Stimulated activated CD8-positive, alpha-beta memory T cell treated with anti-CD3 and anti-CD28 coated beads, Interleukin-7, amount 100 ng/mL, for 4 hours (primary cell): ENCODE data around the gene DYNLT2B.
"Not testable (repeated sequence)": the region's sequence is repeated elsewhere in the genome, so short reads cannot be mapped to it uniquely, and the experiment has no call there.

Experiments
- DNase-seq, 2 donors: peaks; one replicate each; pipeline ENCODE4 v3.0.0-alpha.2; 2020; ENCODE audit warnings: low read depth in 2 of 2

The DYNLT2B gene

GRCh38 chr3:196326936-196327335 lies 8.9 kb upstream of the DYNLT2B start:
- no peak for DNase-seq

GRCh38 chr3:196323691-196324090 lies 5.7 kb upstream of the DYNLT2B start:
- DNase-seq, result no peak

- no peak for DNase-seq
Measured at GRCh38 chr3:196323016-196323415, 5.0 kb upstream of the DYNLT2B start.

DNA sequence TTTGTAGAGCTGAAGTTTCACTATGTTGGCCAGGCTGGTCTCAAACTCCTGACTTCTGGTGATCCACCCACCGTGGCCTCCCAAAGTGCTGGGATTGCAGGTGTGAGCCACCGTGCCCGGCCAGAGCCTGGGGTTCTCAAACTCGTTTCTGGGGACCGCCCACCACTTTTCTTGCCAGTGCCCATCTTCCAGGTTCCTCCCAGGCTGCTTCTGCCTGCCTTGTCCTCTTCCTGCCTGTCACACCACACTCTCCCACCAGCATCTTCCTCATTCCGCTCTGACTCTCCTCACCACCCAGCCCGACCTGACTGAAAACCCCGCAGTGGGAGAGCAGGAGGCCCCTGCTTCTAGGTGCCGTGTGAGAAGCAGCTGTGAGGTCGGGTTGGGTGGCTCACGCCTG lies 3.1 kb upstream of the DYNLT2B start:
- DNase-seq, result no peak

- no peak for DNase-seq
Measured at GRCh38 chr3:196320137-196320536, 2.1 kb upstream of the DYNLT2B start.

DNA sequence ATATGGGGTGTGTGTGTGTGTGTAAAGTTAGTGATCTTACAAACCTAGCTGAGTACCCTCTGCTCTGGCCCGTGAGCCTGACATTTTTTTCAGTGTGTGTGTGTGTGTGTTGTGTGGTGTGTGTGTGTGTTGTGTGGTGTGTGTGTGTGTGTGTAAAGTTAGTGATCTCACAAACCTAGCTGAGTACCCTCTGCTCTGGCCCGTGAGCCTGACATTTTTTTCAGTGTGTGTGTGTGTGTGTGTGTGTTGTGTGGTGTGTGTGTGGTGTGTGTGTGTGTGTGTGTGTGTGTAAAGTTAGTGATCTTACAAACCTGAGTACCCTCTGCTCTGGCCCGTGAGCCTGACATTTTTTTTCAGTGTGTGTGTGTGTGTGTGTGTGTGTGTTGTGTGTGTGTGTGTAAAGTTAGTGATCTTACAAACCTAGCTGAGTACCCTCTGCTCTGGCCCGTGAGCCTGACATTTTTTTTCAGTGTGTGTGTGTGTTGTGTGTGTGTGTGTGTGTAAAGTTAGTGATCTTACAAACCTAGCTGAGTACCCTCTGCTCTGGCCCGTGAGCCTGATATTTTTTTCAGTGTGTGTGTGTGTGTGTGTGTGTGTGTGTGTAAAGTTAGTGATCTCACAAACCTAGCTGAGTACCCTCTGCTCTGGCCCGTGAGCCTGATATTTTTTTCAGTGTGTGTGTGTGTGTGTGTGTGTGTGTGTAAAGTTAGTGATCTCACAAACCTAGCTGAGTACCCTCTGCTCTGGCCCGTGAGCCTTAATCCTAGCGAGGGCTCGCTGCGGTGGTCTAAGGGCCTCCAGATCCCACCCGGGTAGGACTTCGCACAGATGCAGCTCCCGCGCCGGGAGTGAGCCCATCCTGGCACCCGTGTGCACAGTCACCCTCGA lies 997 bp downstream of the DYNLT2B start:
- DNase-seq, result not testable (repeated sequence)

- DNase-seq, result no peak
Measured at GRCh38 chr3:196315821-196316220, 2.2 kb downstream of the DYNLT2B start.

GRCh38 chr3:196314597-196314996 lies 3.4 kb downstream of the DYNLT2B start:
- no peak for DNase-seq

DNA sequence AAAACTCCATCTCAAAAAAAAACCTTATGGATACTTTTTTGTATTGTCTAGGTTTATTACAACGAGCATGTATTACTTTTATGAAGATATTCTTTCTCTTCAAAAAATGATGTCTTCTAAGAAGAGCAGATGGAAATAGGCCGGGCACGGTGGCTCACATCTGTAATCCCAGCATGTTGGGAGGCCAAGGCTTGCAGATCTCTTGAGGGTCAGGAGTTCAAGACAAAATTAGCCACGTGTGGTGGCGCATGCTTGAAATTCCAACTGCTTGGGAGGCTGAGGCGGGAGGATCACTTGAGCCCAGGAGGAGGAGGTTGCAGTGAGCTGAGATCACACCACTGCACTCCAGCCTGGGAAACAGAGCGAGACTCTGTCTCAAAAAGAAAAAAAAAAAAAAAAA lies 4.0 kb downstream of the DYNLT2B start:
- DNase-seq, result not testable (repeated sequence)

- not testable (repeated sequence) for DNase-seq
Measured at GRCh38 chr3:196302960-196303359, 15.1 kb downstream of the DYNLT2B start.

GRCh38 chr3:196302551-196302950 lies 15.5 kb downstream of the DYNLT2B start:
- not testable (repeated sequence) for DNase-seq

- no peak for DNase-seq
Measured at GRCh38 chr3:196298521-196298920, 19.5 kb downstream of the DYNLT2B start.

GRCh38 chr3:196292286-196292923 lies 25.6 kb downstream of the DYNLT2B start:
- DNase-seq, result no peak

- DNase-seq, result no peak
Measured at GRCh38 chr3:196288141-196288460, 29.9 kb downstream of the DYNLT2B start.

- DNase-seq, result peak; percentile 51 to 65
Measured at GRCh38 chr3:196287440-196288140, 30.4 kb downstream of the DYNLT2B start, which contains the start of gene PCYT1A. Gene PCYT1A, minus strand, starts transcription at chr3:196287726. Its CDS starts 17,195 bp downstream, at chr3:196270531.

DNA sequence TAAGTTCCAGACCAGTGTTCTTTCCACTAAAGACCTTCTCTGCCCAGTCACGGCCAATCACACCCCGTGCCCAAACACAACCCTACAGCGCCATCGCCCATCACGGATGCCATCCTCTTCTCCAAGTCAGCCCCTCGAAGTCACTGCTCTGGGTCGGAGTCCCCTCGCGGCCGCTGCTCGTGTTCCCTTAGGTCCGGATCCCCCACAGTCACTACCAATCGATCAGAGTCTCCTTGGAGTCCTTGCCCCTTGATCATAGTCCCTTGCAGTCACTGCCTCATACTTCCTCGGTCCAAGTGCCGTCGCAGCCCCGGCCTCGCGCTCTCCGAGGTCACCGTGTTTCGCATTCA lies 31.0 kb downstream of the DYNLT2B start:
- DNase-seq, result no peak

- DNase-seq, result no peak
Measured at GRCh38 chr3:196284396-196284795, 33.6 kb downstream of the DYNLT2B start.

DNA sequence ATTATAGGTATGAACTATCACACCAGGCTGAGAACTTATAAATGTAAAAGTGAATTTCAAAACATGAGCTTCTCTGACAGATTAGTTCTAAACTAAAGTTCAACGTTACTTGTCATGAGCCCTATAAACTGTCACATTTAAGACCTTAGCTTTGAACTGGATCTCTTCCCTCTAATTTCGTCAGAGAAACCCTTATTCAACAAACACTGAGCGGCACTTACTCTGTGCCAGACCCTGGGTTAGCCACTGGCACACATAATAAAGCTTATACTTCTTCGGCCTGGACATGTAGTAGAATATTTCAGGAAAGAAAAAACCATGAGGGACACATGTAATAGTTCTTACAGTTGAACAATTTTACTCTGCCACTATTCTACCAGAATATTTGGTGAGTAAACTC lies 36.1 kb downstream of the DYNLT2B start:
- no peak for DNase-seq

DNA sequence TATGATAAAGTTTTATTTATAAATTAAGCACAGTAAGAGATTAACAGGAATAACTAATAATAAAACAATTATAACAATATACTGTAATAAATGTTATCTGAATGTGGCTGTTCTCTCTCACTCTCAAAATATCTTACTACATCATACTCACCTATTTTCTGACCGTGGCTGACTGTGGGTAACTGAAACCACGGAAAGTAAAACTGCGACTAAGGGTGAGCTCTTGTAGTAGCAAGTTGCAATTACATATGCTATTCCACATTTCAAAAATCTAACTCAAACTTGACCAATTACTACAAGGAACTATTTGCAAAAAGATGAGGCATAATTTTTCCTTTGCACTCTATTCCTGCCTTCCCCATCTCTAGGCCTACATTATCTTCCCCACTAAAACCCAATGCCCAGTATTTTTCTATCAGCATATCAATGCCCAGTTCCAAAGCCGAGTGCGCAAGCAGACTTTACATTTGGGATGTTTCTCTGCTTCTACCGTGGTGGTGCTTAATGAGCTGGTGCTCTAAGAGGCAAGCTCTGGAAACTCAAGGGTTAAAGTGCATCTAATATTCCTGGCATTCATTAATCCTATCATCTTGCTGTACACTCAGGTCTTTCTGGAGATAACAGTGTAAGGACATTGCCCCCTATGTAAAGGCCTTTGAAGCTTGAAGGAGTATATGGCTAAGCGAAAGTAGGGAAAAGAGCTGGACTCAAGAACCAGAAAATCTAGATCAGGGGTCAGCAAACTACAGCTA lies 37.2 kb downstream of the DYNLT2B start:
- no peak for DNase-seq

- no peak for DNase-seq
Measured at GRCh38 chr3:196275126-196275525, 42.9 kb downstream of the DYNLT2B start.

DNA sequence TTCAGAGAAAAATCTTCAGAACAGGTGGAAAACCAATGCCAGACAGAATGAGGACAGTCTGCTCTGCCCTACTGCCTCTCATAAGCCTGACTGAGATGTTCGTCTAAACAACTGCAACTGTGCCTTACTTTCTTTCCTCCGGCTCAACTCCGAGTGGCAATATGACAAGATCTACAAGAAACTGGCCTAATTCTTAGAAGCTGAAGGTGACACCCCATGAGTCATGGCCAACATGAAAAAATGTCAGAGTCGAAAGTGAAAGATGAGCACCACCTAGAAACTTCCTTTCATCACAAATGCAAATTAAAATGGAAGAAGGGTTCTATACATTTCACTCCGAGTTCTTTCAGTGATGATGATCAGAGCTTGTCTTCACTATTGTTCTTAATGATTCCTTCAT lies 43.5 kb downstream of the DYNLT2B start:
- DNase-seq, result peak; percentile 38 to 65

DNA sequence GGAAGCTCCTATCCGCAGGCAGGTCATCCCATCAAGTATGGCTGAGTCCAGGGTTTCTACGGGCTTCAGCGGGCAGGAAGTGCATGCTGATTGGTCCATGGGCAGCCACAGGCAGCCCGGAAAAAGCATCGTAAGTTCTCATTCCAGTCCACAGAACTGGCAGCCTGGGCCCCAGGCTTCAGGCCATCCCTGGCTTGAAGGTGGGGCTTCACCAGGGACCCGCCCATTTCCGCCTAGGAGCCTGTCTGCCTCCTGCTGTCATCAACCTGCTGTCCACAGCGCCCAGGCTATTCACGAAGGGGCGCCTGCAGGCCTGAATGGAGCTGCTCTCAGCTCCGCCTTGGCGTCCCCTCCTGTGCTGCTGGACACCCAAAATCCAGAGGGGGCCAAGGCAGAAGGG lies 44.4 kb downstream of the DYNLT2B start:
- no peak for DNase-seq
